ENCODE measurements around the gene RASSF1. TPM values are rescaled to one million over a fixed set of nuclear protein-coding genes. Genes with fewer than 3 reads are reported as not detected.

Gene RASSF1
- total RNA-seq, 1 donor from 2014 or later: 26.5 TPM

GRCh38 chr3:50369012-50369670 is 28.5 kb upstream of the RASSF1 start:
- Histone ChIP-seq H3K27me3 (ENCODE audit: insufficient read depth, low read length) (peaks cover 5% of the 10 kb centered on the region), H3K79me2 (ENCODE audit: insufficient read depth, low read length) (no peaks in the 10 kb centered on the region), H3K36me3 (ENCODE audit: insufficient read depth, low read length) (no peaks in the 10 kb centered on the region), H3K9ac (ENCODE audit: low read length) (no peak overlapping the region), H2AFZ (ENCODE audit: low read depth, low read length) (no peak overlapping the region), H3K4me3 (ENCODE audit: insufficient read depth, low read depth, low read length) (no peak overlapping the region), H3K4me1 (ENCODE audit: insufficient read depth, low read length) (peaks cover 3% of the 10 kb centered on the region), H3K4me2 (ENCODE audit: low read length) (no peak overlapping the region), H4K20me1 (ENCODE audit: insufficient read depth, low read length) (no peaks in the 10 kb centered on the region), H3K9me3 (ENCODE audit: insufficient read depth, low read depth, low read length) (no peaks in the 10 kb centered on the region), H3K27ac (ENCODE audit: low read depth, low read length) (no peak overlapping the region)
- Mint-ChIP-seq H3K4me1 (ENCODE audit: low read depth, unreplicated experiment) (peaks cover 8% of the 10 kb centered on the region), H3K4me3 (ENCODE audit: unreplicated experiment) (no peak overlapping the region), H3K27me3 (ENCODE audit: low read depth, unreplicated experiment) (peaks cover 26% of the 10 kb centered on the region), H3K9me3 (ENCODE audit: unreplicated experiment) (no peaks in the 10 kb centered on the region), H3K36me3 (ENCODE audit: low read depth, unreplicated experiment) (no peaks in the 10 kb centered on the region), H3K27ac (ENCODE audit: unreplicated experiment) (no peak overlapping the region)
- DNase-seq (ENCODE audit: low read depth): no peak
- no peak for TF ChIP-seq EZH2 (IDR thresholded peaks at IDR 0.05; ENCODE audit: insufficient read depth, low read length)
- no peak for TF ChIP-seq CTCF (IDR thresholded peaks at IDR 0.05; ENCODE audit: insufficient read depth, low read depth, low read length)
- no peak for FAIRE-seq

DNA sequence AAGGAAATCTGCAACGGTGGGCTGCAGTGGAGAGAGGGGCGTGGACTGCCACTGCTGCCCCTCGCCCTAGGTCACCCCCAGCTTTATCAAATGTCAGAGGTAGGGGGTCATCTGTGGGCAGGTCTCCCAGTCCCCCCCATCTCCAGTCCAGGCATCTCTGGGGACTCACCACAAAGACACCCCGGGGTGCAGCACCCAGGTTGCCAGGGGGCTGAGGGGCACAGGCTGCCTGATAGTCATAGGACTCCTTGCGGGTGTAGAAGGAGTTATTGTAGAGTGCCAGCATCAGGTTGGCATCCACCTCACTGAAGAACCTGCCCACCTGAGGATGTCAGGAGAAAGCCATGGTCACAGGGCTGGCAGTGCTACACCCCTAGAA is 25.2 kb upstream of the RASSF1 start:
- Mint-ChIP-seq H3K4me3 (ENCODE audit: unreplicated experiment) (peak overlapping the region; percentile 27), H3K9me3 (ENCODE audit: unreplicated experiment) (no peaks in the 10 kb centered on the region), H3K4me1 (ENCODE audit: low read depth, unreplicated experiment) (no peaks in the 10 kb centered on the region), H3K27ac (ENCODE audit: unreplicated experiment) (no peak overlapping the region), H3K27me3 (ENCODE audit: low read depth, unreplicated experiment) (peaks cover 28% of the 10 kb centered on the region), H3K36me3 (ENCODE audit: low read depth, unreplicated experiment) (no peaks in the 10 kb centered on the region)
- H2AFZ ChIP-seq (ENCODE audit: low read depth, low read length): no peak overlapping the region
- no peaks in the 10 kb centered on the region for H3K36me3 ChIP-seq (ENCODE audit: insufficient read depth, low read length)
- H3K4me2 ChIP-seq (ENCODE audit: low read length): peak overlapping the region; percentile 84
- no peak overlapping the region for H3K9ac ChIP-seq (ENCODE audit: low read length)
- H3K27me3 ChIP-seq (ENCODE audit: insufficient read depth, low read length): peaks cover 3% of the 10 kb centered on the region
- no peak overlapping the region for H3K27ac ChIP-seq (ENCODE audit: low read depth, low read length)
- peaks cover 3% of the 10 kb centered on the region for H3K4me1 ChIP-seq (ENCODE audit: insufficient read depth, low read length)
- no peak for DNase-seq (ENCODE audit: low read depth)
- H3K9me3 ChIP-seq (ENCODE audit: insufficient read depth, low read depth, low read length): no peaks in the 10 kb centered on the region
- FAIRE-seq: no peak
- H3K4me3 ChIP-seq (ENCODE audit: insufficient read depth, low read depth, low read length): no peak overlapping the region
- H3K79me2 ChIP-seq (ENCODE audit: insufficient read depth, low read length): no peaks in the 10 kb centered on the region
- TF ChIP-seq CTCF (IDR thresholded peaks at IDR 0.05; ENCODE audit: insufficient read depth, low read depth, low read length): no peak
- TF ChIP-seq EZH2 (IDR thresholded peaks at IDR 0.05; ENCODE audit: insufficient read depth, low read length): no peak
- no peaks in the 10 kb centered on the region for H4K20me1 ChIP-seq (ENCODE audit: insufficient read depth, low read length)

DNA sequence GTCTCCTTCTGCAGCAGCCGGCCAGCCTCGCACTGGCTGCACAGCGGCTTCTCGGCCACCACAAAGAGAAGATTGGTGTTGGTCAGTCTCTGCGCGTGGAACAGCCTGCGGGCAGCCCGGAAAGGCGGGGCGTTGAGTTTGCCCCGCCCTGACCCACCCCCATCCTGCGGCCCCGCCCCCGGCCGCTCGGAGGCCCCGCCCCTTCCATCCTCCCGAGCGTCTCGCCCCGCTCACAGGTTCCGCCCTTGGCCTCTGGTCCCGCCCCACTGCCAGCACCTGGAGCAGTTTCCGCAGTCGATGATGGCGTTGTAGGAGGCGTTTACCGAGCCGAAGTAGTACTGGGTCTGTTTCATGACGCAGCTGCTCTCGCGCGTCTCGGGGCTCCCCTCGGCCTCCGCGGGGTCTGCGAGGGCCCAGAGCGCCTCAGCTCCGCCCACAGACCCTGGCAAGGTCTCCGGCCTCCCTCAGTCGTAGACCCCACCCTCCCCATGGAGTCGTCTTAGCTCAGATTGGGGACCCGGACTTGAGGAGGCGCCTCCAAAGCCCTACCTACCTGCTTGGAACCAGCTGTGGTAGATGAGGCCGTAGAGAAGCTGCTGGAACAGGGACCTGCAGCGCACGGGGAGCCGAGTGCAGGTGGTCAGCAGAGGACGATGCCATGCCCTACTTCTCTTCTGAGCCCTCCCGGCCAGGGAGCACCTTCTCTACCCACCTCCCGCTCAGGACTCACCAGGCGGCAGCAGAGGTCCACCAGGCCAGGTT is 24.6 kb upstream of the RASSF1 start:
- Histone ChIP-seq H2AFZ (ENCODE audit: low read depth, low read length) (peak overlapping the region; percentile 96), H3K9ac (ENCODE audit: low read length) (no peak overlapping the region), H3K9me3 (ENCODE audit: insufficient read depth, low read depth, low read length) (no peaks in the 10 kb centered on the region), H3K79me2 (ENCODE audit: insufficient read depth, low read length) (no peaks in the 10 kb centered on the region), H3K36me3 (ENCODE audit: insufficient read depth, low read length) (no peaks in the 10 kb centered on the region), H3K4me1 (ENCODE audit: insufficient read depth, low read length) (peaks cover 3% of the 10 kb centered on the region), H4K20me1 (ENCODE audit: insufficient read depth, low read length) (no peaks in the 10 kb centered on the region), H3K4me2 (ENCODE audit: low read length) (peak overlapping the region; percentile 84), H3K27me3 (ENCODE audit: insufficient read depth, low read length) (peaks cover 3% of the 10 kb centered on the region), H3K4me3 (ENCODE audit: insufficient read depth, low read depth, low read length) (peak overlapping the region; percentile 51), H3K27ac (ENCODE audit: low read depth, low read length) (no peak overlapping the region)
- DNase-seq (ENCODE audit: low read depth) (peak; percentile 30), FAIRE-seq (no peak)
- Mint-ChIP-seq H3K4me3 (ENCODE audit: unreplicated experiment) (peak overlapping the region; percentile 78), H3K36me3 (ENCODE audit: low read depth, unreplicated experiment) (no peaks in the 10 kb centered on the region), H3K4me1 (ENCODE audit: low read depth, unreplicated experiment) (no peaks in the 10 kb centered on the region), H3K27me3 (ENCODE audit: low read depth, unreplicated experiment) (peaks cover 28% of the 10 kb centered on the region), H3K9me3 (ENCODE audit: unreplicated experiment) (no peaks in the 10 kb centered on the region), H3K27ac (ENCODE audit: unreplicated experiment) (no peak overlapping the region)
- no peak for TF ChIP-seq EZH2 (IDR thresholded peaks at IDR 0.05; ENCODE audit: insufficient read depth, low read length)
- no peak for TF ChIP-seq CTCF (IDR thresholded peaks at IDR 0.05; ENCODE audit: insufficient read depth, low read depth, low read length)

Data from astrocyte (in vitro differentiated cells and primary cell).